Osteoblast (primary cell): ENCODE results near the gene MYL3. TPM values are rescaled to one million over a fixed set of nuclear protein-coding genes. Genes with fewer than 3 reads are reported as not detected.
A peak's percentile ranks its signal among the peaks of the same experiment; 100 is the strongest.

Source experiments
- DNase-seq: peaks from one replicate; pipeline ENCODE4 v3.0.0; 2011; ENCODE audit warnings: low spot score, mixed read lengths; ENCODE audit not compliant: insufficient read length; ENCODE audit errors: missing footprints
- H2AFZ ChIP-seq: 2 replicates; pipeline ENCODE4 v1.6.0; 2011; ENCODE audit warnings: mild to moderate bottlenecking, low read length
- H3K27ac ChIP-seq: 2 replicates; pipeline ENCODE4 v1.5.1; 2011; ENCODE audit warnings: mild to moderate bottlenecking, low read depth, low read length, moderate library complexity
- H3K27me3 ChIP-seq: 2 replicates; pipeline ENCODE4 v1.6.0; 2012; ENCODE audit warnings: mild to moderate bottlenecking, control low read depth, inconsistent platforms, low read length, moderate library complexity; ENCODE audit not compliant: insufficient read depth
- H3K36me3 ChIP-seq: 2 replicates; pipeline ENCODE4 v1.5.1; 2011; ENCODE audit warnings: mild to moderate bottlenecking, low read length, control low read depth, moderate library complexity; ENCODE audit not compliant: insufficient read depth
- H3K4me1 ChIP-seq: 2 replicates; pipeline ENCODE4 v1.5.1; 2011; ENCODE audit warnings: mild to moderate bottlenecking, low read length, control low read depth, moderate library complexity; ENCODE audit not compliant: insufficient read depth
- H3K4me2 ChIP-seq: 2 replicates; pipeline ENCODE4 v1.6.0; 2011; ENCODE audit warnings: mild to moderate bottlenecking, low read length; ENCODE audit not compliant: insufficient read depth
- H3K4me3 ChIP-seq: fragments of 200-600 bp; sonication (generic); 3 replicates; pipeline ENCODE4 v1.5.1; 2012; ENCODE audit warnings: mild to moderate bottlenecking, low read length, inconsistent platforms; ENCODE audit not compliant: insufficient read depth
- H3K79me2 ChIP-seq: 2 replicates; pipeline ENCODE4 v1.6.0; 2012; ENCODE audit warnings: mild to moderate bottlenecking, low read length, control low read depth, inconsistent platforms; ENCODE audit not compliant: insufficient read depth
- H3K9me3 ChIP-seq: 2 replicates; pipeline ENCODE4 v1.5.1; 2011; ENCODE audit warnings: low read depth, low read length, control low read depth
- H4K20me1 ChIP-seq: 2 replicates; pipeline ENCODE4 v1.6.0; 2012; ENCODE audit warnings: mild to moderate bottlenecking, low read length, control low read depth; ENCODE audit not compliant: insufficient read depth
- CTCF ChIP-seq: IDR thresholded peaks from 2 replicates; pipeline ENCODE4 v1.5.1; 2011; ENCODE audit warnings: mild to moderate bottlenecking, low read depth, low read length, moderate library complexity; ENCODE audit errors: extremely low read depth
- total RNA-seq: library from RNA; depleted of rRNA; stranded (reverse); fragments of >200 nt; gene quantifications from 2 replicates; pipeline ENCODE4 v1.2.3, GENCODE V29; 2012

The MYL3 gene
- total RNA-seq, 1 donor = not detected

- Histone ChIP-seq H4K20me1 (no peaks in the 10 kb centered on the region), H3K4me3 (no peak overlapping the region), H3K27me3 (peaks cover 52% of the 10 kb centered on the region), H3K36me3 (no peaks in the 10 kb centered on the region), H3K4me2 (peak overlapping the region; percentile 10), H3K27ac (no peak overlapping the region), H2AFZ (no peak overlapping the region), H3K9me3 (no peaks in the 10 kb centered on the region), H3K4me1 (no peaks in the 10 kb centered on the region), H3K79me2 (no peaks in the 10 kb centered on the region)
- TF ChIP-seq CTCF = no peak
- DNase-seq = no peak
These were observed 17.8 kb upstream of the MYL3 start for GRCh38 chr3:46880884-46881595.

- no peak overlapping the region for H3K4me3 ChIP-seq
- DNase-seq = peak; percentile 87
- H4K20me1 ChIP-seq = no peaks in the 10 kb centered on the region
- H3K9me3 ChIP-seq = no peaks in the 10 kb centered on the region
- H3K4me2 ChIP-seq = no peak overlapping the region
- H3K27ac ChIP-seq = no peak overlapping the region
- no peak overlapping the region for H2AFZ ChIP-seq
- peaks cover 33% of the 10 kb centered on the region for H3K27me3 ChIP-seq
- H3K4me1 ChIP-seq = no peaks in the 10 kb centered on the region
- no peaks in the 10 kb centered on the region for H3K36me3 ChIP-seq
- H3K79me2 ChIP-seq = no peaks in the 10 kb centered on the region
- TF ChIP-seq CTCF = no peak
These were observed 15.7 kb upstream of the MYL3 start for GRCh38 chr3:46878781-46879436.

- Histone ChIP-seq H4K20me1 (no peaks in the 10 kb centered on the region), H3K4me3 (no peak within 1 kb of the TSS), H2AFZ (no peak within 1 kb of the TSS), H3K36me3 (no peaks in the 10 kb centered on the region), H3K27me3 (peaks cover 24% of the 10 kb centered on the region), H3K9me3 (no peaks in the 10 kb centered on the region), H3K27ac (no peak within 1 kb of the TSS), H3K4me1 (no peaks in the 10 kb centered on the region), H3K79me2 (no peaks in the 10 kb centered on the region), H3K4me2 (no peak within 1 kb of the TSS)
- DNase-seq = no peak
- no peak for TF ChIP-seq CTCF
These were observed 14.3 kb upstream of the MYL3 start, which contains the start of gene PTH1R for GRCh38 chr3:46877406-46878125. TSS of gene PTH1R (plus strand) at chr3:46877721. CDS start at chr3:46883560, 5,839 bp downstream.
